ENCODE data around the gene STAG1. TPM values are rescaled to one million over a fixed set of nuclear protein-coding genes. Genes with fewer than 3 reads are reported as not detected.

STAG1 gene
- total RNA-seq, 2 donors from 2014 or later = 26.2 to 28.3 TPM

- H3K4me3 ChIP-seq = no peak overlapping the region
- DNase-seq (no peak), ATAC-seq (no peak)
- H3K27me3 ChIP-seq = no peaks in the 10 kb centered on the region
- no peaks in the 10 kb centered on the region for H3K9me3 ChIP-seq
- intact Hi-C loops (cut with DNase I) = no loop called here
- no peaks in the 10 kb centered on the region for H3K36me3 ChIP-seq (replicated peaks in 1 of 2; ENCODE audit: insufficient read depth in 1 of 2, low read depth in 2 of 2)
- peaks cover 11% of the 10 kb centered on the region for H3K4me1 ChIP-seq
- 86 to 89% methylated on average over 1 of the region's 1 CpG for WGBS, 2 donors
- TF ChIP-seq POLR2A (IDR thresholded peaks at IDR 0.05) (no peak), CTCF (IDR thresholded peaks at IDR 0.05) (no peak)
- H3K27ac ChIP-seq = no peak overlapping the region
Measured at GRCh38 chr3:136788154-136788553, 36.0 kb upstream of the STAG1 start.

- ATAC-seq (peak; percentile 60), DNase-seq (peak; percentile 24 to 51 (median 48))
- 6 to 13% methylated on average over 2 of the region's 2 CpGs for WGBS, 2 donors
- peak in 1 of 7 experiments; percentile 6 for TF ChIP-seq CTCF (IDR thresholded peaks at IDR 0.05)
- TF ChIP-seq POLR2A (IDR thresholded peaks at IDR 0.05) = no peak
- no peaks in the 10 kb centered on the region for H3K36me3 ChIP-seq (replicated peaks in 1 of 2; ENCODE audit: insufficient read depth in 1 of 2, low read depth in 2 of 2)
- no peaks in the 10 kb centered on the region for H3K9me3 ChIP-seq
- H3K4me3 ChIP-seq = no peak overlapping the region
- peaks cover 11% of the 10 kb centered on the region for H3K4me1 ChIP-seq
- H3K27me3 ChIP-seq = no peaks in the 10 kb centered on the region
- H3K27ac ChIP-seq = peak overlapping the region in 2 of 4 donors; percentile 27 to 57
- intact Hi-C loops (cut with DNase I) = no loop called here
Measured at GRCh38 chr3:136787349-136787748, 35.2 kb upstream of the STAG1 start.

- Histone ChIP-seq H3K27ac (no peak overlapping the region), H3K9me3 (no peaks in the 10 kb centered on the region), H3K36me3 (replicated peaks in 1 of 2; ENCODE audit: insufficient read depth in 1 of 2, low read depth in 2 of 2) (no peaks in the 10 kb centered on the region), H3K4me1 (peaks cover 11% of the 10 kb centered on the region), H3K27me3 (no peaks in the 10 kb centered on the region), H3K4me3 (no peak overlapping the region)
- intact Hi-C loops (cut with DNase I) = no loop called here
- ATAC-seq (no peak), DNase-seq (no peak)
- no peak for TF ChIP-seq POLR2A (IDR thresholded peaks at IDR 0.05)
- 77 to 85% methylated on average over 5 of the region's 5 CpGs for WGBS, 2 donors
Measured at GRCh38 chr3:136783708-136784191, 31.6 kb upstream of the STAG1 start.

- WGBS, 2 donors = 79 to 95% methylated on average over 4 of the region's 4 CpGs
- intact Hi-C loops (cut with DNase I) = no loop called here
- Histone ChIP-seq H3K27ac (no peak overlapping the region), H3K9me3 (no peaks in the 10 kb centered on the region), H3K27me3 (no peaks in the 10 kb centered on the region), H3K4me1 (no peaks in the 10 kb centered on the region), H3K4me3 (no peak overlapping the region), H3K36me3 (replicated peaks in 1 of 2; ENCODE audit: insufficient read depth in 1 of 2, low read depth in 2 of 2) (no peaks in the 10 kb centered on the region)
- DNase-seq (no peak), ATAC-seq (no peak)
- TF ChIP-seq POLR2A (IDR thresholded peaks at IDR 0.05) (no peak), CTCF (IDR thresholded peaks at IDR 0.05) (no peak)
Measured at GRCh38 chr3:136780741-136781140, 28.6 kb upstream of the STAG1 start.

GRCh38 chr3:136778865-136779264 lies 26.7 kb upstream of the STAG1 start:
- DNase-seq = no peak
- Histone ChIP-seq H3K4me3 (no peak overlapping the region), H3K27me3 (no peaks in the 10 kb centered on the region), H3K4me1 (no peaks in the 10 kb centered on the region), H3K9me3 (no peaks in the 10 kb centered on the region), H3K27ac (no peak overlapping the region), H3K36me3 (replicated peaks in 1 of 2; ENCODE audit: insufficient read depth in 1 of 2, low read depth in 2 of 2) (no peaks in the 10 kb centered on the region)
- 65 to 69% methylated on average over 4 of the region's 4 CpGs for WGBS, 2 donors
- ATAC-seq = no peak
- no peak for TF ChIP-seq CTCF (IDR thresholded peaks at IDR 0.05)
- no peak for TF ChIP-seq POLR2A (IDR thresholded peaks at IDR 0.05)
- intact Hi-C loops (cut with DNase I) = no loop called here

Data from body of pancreas (tissue), 4 donors.